GM23338 (cell line): Measurements from ENCODE around the gene PNPLA5.

Source experiments
- CTCF ChIP-seq, 2 experiments: fragments of 200-600 bp in 1 of 2; sonication (generic) in 1 of 2; conservative IDR thresholded peaks; 2 replicates each; pipeline versions ENCODE4 v1.5.1 to v1.6.1; 2016 to 2017; ENCODE audit warnings: antibody characterized with exemption in 2 of 2, low read depth in 2 of 2, mild to moderate bottlenecking in 2 of 2, moderate library complexity in 1 of 2
- EZH2 ChIP-seq: fragments of 200-600 bp; sonication (generic); IDR thresholded peaks from one replicate; pipeline ENCODE4 v1.8.0; 2017; ENCODE audit warnings: antibody characterized with exemption, mild to moderate bottlenecking, low read depth; ENCODE audit not compliant: unreplicated experiment
- EZH2phosphoT487 ChIP-seq: fragments of 200-600 bp; sonication (generic); IDR thresholded peaks from one replicate; pipeline ENCODE4 v1.8.1; 2018; ENCODE audit warnings: antibody characterized with exemption; ENCODE audit not compliant: unreplicated experiment
- NANOG ChIP-seq: IDR thresholded peaks from 2 replicates; pipeline ENCODE4 v1.6.1; 2016; ENCODE audit warnings: antibody characterized with exemption, borderline replicate concordance
- POLR2AphosphoS5 ChIP-seq: IDR thresholded peaks from 2 replicates; pipeline ENCODE4 v1.6.1; 2016; ENCODE audit warnings: antibody characterized with exemption, low read depth
- STAT1 ChIP-seq: IDR thresholded peaks from one replicate; pipeline ENCODE4 v1.6.1; 2016; ENCODE audit warnings: antibody characterized with exemption; ENCODE audit not compliant: unreplicated experiment
- ZNF331 ChIP-seq: fragments of 250-450 bp; sonication (Bioruptor Pico); IDR thresholded peaks from 2 replicates; pipeline ENCODE4 v1.5.0; 2020; ENCODE audit warnings: low read depth, mild to moderate bottlenecking, moderate library complexity
- TF ChIP-seq, protein P1 (sequence below): IDR thresholded peaks from one replicate; pipeline ENCODE4 v1.6.1; 2018; ENCODE audit warnings: antibody characterized with exemption; ENCODE audit not compliant: unreplicated experiment

DNA sequence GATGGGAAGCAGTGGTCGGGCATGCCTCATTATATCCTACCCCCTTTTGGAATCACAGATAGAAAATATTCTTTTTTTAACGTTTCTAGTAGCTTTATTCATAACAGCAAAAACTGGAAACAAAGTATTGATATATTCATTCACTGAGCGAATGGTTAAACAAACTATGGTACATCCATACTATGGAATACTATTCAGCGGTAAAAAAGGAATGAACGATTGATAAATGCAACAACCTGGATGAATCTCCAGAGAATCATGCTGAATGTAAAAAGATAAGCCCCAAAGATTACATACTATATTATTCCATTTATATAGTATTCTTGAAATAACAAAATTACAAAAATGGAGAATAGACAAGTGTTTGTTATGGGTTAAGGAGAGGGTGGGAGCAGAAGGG lies 22.0 kb downstream of the PNPLA5 start:
- TF ChIP-seq EZH2phosphoT487 (no peak), CTCF (conservative IDR thresholded peaks at IDR 0.05; ENCODE audit: low read depth in 2 of 2) (no peak), EZH2 (no peak), POLR2AphosphoS5 (no peak), ZNF331 (no peak), STAT1 (no peak), NANOG (no peak)
- TF ChIP-seq, protein P1, sequence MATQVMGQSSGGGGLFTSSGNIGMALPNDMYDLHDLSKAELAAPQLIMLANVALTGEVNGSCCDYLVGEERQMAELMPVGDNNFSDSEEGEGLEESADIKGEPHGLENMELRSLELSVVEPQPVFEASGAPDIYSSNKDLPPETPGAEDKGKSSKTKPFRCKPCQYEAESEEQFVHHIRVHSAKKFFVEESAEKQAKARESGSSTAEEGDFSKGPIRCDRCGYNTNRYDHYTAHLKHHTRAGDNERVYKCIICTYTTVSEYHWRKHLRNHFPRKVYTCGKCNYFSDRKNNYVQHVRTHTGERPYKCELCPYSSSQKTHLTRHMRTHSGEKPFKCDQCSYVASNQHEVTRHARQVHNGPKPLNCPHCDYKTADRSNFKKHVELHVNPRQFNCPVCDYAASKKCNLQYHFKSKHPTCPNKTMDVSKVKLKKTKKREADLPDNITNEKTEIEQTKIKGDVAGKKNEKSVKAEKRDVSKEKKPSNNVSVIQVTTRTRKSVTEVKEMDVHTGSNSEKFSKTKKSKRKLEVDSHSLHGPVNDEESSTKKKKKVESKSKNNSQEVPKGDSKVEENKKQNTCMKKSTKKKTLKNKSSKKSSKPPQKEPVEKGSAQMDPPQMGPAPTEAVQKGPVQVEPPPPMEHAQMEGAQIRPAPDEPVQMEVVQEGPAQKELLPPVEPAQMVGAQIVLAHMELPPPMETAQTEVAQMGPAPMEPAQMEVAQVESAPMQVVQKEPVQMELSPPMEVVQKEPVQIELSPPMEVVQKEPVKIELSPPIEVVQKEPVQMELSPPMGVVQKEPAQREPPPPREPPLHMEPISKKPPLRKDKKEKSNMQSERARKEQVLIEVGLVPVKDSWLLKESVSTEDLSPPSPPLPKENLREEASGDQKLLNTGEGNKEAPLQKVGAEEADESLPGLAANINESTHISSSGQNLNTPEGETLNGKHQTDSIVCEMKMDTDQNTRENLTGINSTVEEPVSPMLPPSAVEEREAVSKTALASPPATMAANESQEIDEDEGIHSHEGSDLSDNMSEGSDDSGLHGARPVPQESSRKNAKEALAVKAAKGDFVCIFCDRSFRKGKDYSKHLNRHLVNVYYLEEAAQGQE, result no peak
